Measurements from ENCODE around the gene ADGRG1.
"Not testable (repeated sequence)": the region's sequence is repeated elsewhere in the genome, so short reads cannot be mapped to it uniquely, and the experiment has no call there.

The ADGRG1 gene

DNA sequence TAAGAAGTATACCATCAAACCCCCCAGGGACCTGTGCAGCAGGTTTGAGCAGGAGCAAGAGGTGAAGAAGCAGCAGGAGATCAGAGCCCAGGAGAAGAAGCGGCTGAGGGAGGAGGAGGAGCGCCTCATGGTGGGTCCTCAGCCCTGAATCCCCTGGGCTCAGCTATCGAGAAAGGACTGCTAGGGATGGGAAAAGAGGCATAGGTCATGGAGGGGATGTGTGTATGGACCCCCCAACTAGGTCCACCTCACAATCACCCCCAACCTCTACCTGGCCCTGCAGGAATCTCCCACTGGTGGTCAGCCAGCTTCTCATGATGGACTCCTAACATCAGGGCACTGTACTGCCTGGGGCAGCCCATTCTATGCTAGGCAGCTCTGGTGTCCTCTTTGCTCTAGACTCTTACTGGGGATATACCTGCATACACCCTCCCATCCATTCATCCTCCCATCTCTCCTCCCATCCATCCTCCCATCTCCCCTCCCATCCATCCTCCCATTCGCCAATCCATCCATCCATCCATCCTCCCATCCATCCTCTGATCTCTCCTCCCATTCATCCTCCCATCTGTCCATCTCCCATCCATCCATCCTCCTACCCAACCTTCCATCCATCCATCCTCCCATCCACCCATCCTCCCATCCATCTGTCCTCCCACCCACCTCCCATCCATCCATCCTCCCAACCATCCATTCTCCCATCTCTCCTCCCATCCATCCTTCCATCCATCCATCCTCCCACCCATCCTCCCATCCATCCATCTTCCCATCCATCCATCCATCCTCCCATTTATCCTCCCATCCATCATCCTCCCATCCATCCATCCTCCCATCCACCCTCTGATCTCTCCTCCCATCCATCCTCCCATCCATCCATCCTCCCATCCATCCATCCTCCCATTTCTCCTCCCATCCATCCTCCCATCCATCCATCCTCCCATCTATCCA, 76.7 kb downstream of the ADGRG1 start:
- no peak for DNase-seq

DNA sequence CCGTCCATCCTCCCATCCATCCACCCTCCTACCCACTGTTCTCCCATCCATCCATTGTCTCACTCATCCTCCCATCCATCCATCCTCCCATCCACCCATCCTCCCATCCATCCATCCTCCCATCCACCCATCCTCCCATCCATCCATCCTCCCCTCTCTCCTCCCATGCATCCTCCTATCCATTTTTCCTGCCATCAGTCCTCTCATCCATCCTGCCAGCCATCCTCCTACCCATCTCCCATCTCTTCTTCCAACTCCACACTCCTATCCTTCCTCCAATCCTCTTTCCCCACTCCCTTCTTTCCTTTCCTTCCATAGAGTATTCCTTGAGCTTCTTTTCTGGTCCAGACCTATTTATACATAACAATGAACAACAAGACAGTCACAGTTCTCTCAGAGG, 78.3 kb downstream of the ADGRG1 start:
- no peak for DNase-seq

GRCh38 chr16:57707331-57707730, 78.9 kb downstream of the ADGRG1 start:
- no peak for DNase-seq

GRCh38 chr16:57708168-57708567, 79.7 kb downstream of the ADGRG1 start:
- no peak for DNase-seq

- DNase-seq, result no peak
Measured at GRCh38 chr16:57709663-57710062, 81.2 kb downstream of the ADGRG1 start.

- DNase-seq, result no peak
Measured at GRCh38 chr16:57711346-57711745, 82.9 kb downstream of the ADGRG1 start.

GRCh38 chr16:57711993-57712392, 83.6 kb downstream of the ADGRG1 start:
- DNase-seq, result no peak

DNA sequence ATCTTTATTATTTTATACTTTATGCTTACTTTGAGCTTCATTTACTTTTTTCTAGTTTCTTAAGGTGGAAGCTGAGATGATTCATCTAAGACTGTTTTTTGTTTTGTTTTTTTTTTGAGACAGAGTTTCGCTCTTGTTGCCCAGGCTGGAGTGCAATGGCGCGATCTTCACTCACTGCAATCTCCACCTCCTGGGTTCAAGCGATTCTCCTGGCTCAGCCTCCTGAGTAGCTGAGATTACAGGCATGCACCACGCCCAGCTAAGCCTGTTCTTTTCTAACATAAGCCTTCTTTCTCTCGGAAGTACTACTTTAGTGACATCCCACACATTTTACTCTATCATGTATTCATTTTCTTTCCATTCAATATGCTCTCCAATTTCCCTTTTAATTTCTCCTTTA, 84.1 kb downstream of the ADGRG1 start:
- not testable (repeated sequence) for DNase-seq

DNA sequence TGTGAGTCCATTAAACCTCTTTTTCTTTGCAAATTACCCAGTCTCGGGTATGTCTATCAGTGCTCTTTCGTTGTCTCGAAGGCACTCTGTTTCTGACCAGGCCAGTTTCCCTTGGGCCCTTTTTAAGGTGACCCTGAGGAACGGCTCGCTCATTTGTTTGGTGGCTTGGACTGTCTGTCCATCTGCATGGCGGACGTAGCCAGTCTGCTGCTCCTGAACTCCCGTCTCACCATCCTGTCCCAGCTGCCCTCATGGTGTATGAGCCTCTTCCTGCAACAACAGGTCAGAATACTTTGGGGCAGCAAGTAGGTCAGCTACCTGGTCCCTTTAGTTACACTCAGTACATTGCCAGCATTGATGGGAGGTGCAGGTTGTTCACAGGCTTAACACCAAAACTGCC, 85.2 kb downstream of the ADGRG1 start:
- DNase-seq, result no peak

DNA sequence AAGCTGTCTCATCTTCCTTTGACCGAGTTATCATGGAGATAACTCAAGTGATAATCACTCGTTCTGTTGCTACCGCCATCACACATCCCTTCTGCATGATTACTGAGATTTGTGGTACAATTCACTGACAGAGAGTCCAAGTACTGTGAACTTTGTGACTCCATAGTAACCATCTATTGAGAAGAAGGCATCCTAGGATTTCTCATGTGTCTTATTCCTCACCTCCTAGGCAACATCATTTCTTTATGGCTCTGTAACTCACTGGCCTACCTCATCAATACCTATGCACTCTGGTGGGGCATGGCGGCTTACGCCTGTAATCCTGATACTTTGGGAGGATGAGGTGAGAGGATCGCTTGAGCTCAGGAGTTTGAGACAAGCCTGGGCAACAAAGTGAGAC, 85.6 kb downstream of the ADGRG1 start:
- no peak for DNase-seq

Measured in amniotic stem cell (primary cell).